T-cell (primary cell): ENCODE measurements around the gene HLCS. TPM values are rescaled to one million over a fixed set of nuclear protein-coding genes. Genes with fewer than 3 reads are reported as not detected.

Experiments used
- ATAC-seq, 4 experiments: fragments of 200-7000 bp in 3 of 4; fragments of 150-1000 bp in 1 of 4; cut with Tn5 transposase; replicated peaks in 1 of 4; 1 replicate in 3 of 4; 2 replicates in 1 of 4; pipeline ENCODE4 v1.10.0; 2021; ENCODE audit warnings: moderate library complexity in 3 of 4, mild to moderate bottlenecking in 2 of 4, moderate number of reproducible peaks in 1 of 4
- CTCF ChIA-PET, 2 donors: fragments of 300-600 bp; sonication (Branson Sonifier 250); formaldehyde crosslinking; loops; one replicate each; lab custom pipeline; 2022; ENCODE audit warnings: antibody characterized with exemption in 2 of 2; lab: Charles Lee
- POLR2A ChIA-PET, 2 donors: fragments of 300-600 bp; sonication (Branson Sonifier 250); formaldehyde crosslinking; loops; one replicate each; lab custom pipeline; 2022; ENCODE audit warnings: antibody characterized with exemption in 2 of 2; lab: Charles Lee
- DNase-seq, 35 experiments: peaks; one replicate each; pipeline versions ENCODE4 v3.0.0 to v3.0.0-alpha.2; 2013 to 2023
- H3K27ac ChIP-seq: one replicate; pipeline ENCODE4 v1.5.1; 2013; ENCODE audit warnings: low read length
- H3K27me3 ChIP-seq, 2 experiments: replicated peaks in 1 of 2; 1 replicate in 1 of 2; 2 replicates in 1 of 2; pipeline versions ENCODE4 v1.6.1 to v1.7.0; 2013; ENCODE audit warnings: low read length in 1 of 2, mixed read lengths in 1 of 2; ENCODE audit not compliant: control insufficient read depth in 2 of 2, insufficient read depth in 2 of 2; ENCODE audit errors: extremely low read depth in 1 of 2
- H3K36me3 ChIP-seq, 2 donors: 1 replicate in 1 of 2; 2 replicates in 1 of 2; pipeline versions ENCODE4 v1.6.1 to v1.7.0; 2013; ENCODE audit warnings: low read length in 1 of 2; ENCODE audit not compliant: control insufficient read depth in 2 of 2, insufficient read depth in 1 of 2; ENCODE audit errors: extremely low read depth in 1 of 2
- H3K4me1 ChIP-seq, 2 experiments: 1 replicate in 1 of 2; 2 replicates in 1 of 2; pipeline versions ENCODE4 v1.6.1 to v1.7.0; 2013; ENCODE audit warnings: low read length in 2 of 2, mixed read lengths in 1 of 2; ENCODE audit not compliant: insufficient read depth in 2 of 2, control insufficient read depth in 1 of 2; ENCODE audit errors: extremely low read depth in 1 of 2
- H3K4me3 ChIP-seq, 2 donors: 1 replicate in 1 of 2; 2 replicates in 1 of 2; pipeline versions ENCODE4 v1.5.1 to v1.7.0; 2013; ENCODE audit warnings: mild to moderate bottlenecking in 2 of 2, low read length in 1 of 2, moderate library complexity in 1 of 2; ENCODE audit not compliant: control insufficient read depth in 1 of 2; ENCODE audit errors: extremely low read depth in 1 of 2
- H3K9me3 ChIP-seq: 2 replicates; pipeline ENCODE4 v1.7.0; 2013
- H3K27ac Mint-ChIP-seq, 2 donors: one replicate each; pipeline ENCODE4 v1.8.0; 2020 to 2021; ENCODE audit warnings: mild to moderate bottlenecking in 2 of 2, mixed read lengths in 2 of 2
- H3K27me3 Mint-ChIP-seq, 2 donors: one replicate each; pipeline ENCODE4 v1.8.0; 2021 to 2022; ENCODE audit warnings: mixed read lengths in 2 of 2
- H3K36me3 Mint-ChIP-seq: one replicate; pipeline ENCODE4 v1.8.0; 2021; ENCODE audit warnings: mixed read lengths
- H3K4me1 Mint-ChIP-seq, 3 donors: one replicate each; pipeline ENCODE4 v1.8.0; 2020 to 2022; ENCODE audit warnings: mixed read lengths in 3 of 3, mild to moderate bottlenecking in 1 of 3
- H3K4me3 Mint-ChIP-seq, 3 donors: one replicate each; pipeline ENCODE4 v1.8.0; 2020 to 2022; ENCODE audit warnings: mild to moderate bottlenecking in 3 of 3, mixed read lengths in 3 of 3, moderate library complexity in 3 of 3
- H3K9me3 Mint-ChIP-seq, 3 donors: one replicate each; pipeline ENCODE4 v1.8.0; 2020 to 2022; ENCODE audit warnings: mixed read lengths in 3 of 3
- WGBS: methylation state at CpG from one replicate; pipeline ENCODE4 v1.1.5; 2013; ENCODE audit warnings: missing lambda C conversion rate; ENCODE audit not compliant: insufficient coverage; 5-methylcytosine and 5-hydroxymethylcytosine counted together
- total RNA-seq, 35 experiments: library from RNA in 6 of 35; stranded (reverse) in 6 of 35; fragments of 120-200 nt in 1 of 35; gene quantifications; one replicate each; pipeline versions ENCODE4 v1.2.1 to v1.2.4 and lab custom pipeline; 2013 to 2026

The HLCS gene
- total RNA-seq, 5 donors from 2014 or later (not counting 1 experiment from before 2014, with no cell fraction given): 13.0 to 15.6 (median 13.8) TPM

DNA sequence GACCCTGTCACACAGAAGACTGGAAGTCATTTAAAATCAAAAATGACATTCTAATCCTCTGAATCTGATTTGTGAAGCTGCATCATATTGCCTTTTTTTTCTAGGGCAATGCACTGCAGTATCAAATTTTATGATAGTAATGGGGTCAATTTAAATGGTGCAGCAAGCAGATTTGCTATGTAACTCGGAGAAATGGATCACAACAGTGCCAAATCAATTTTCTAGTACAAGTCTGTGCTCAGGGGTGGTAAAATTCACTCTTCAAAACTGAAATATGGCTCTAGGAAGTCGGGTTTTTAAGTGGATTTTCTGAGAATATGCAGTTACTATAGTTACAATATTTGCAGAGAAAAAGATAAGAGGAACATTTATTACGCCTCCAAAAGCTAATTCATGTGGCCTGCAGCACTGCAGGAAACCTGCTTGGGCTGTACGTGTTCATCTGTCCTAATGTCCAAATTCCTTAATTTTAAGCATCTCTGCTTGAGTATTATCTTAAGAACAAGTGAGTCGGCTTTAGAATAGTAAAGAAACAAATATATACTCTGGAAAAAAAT, 31.5 kb downstream of the HLCS start:
- Mint-ChIP-seq H3K9me3 (no peaks in the 10 kb centered on the region), H3K4me3 (no peak overlapping the region), H3K36me3 (peaks cover 35% of the 10 kb centered on the region), H3K27ac (no peak overlapping the region), H3K27me3 (no peaks in the 10 kb centered on the region), H3K4me1 (no peaks in the 10 kb centered on the region)
- ATAC-seq (no peak), DNase-seq (no peak)
- POLR2A ChIA-PET: no interaction called here
- H3K27me3 ChIP-seq: no peaks in the 10 kb centered on the region
- CTCF ChIA-PET: interaction anchor here in 1 of 2 donors (1.8 kb wide), 1 partner anchor 75 kb away, joined by 5 read pairs; no protein-coding TSS in a partner anchor
- no peak overlapping the region for H3K27ac ChIP-seq
- H3K36me3 ChIP-seq: peaks cover 9 to 28% of the 10 kb centered on the region in 2 donors
- WGBS: 100% methylated on average over 1 of the region's 5 CpGs
- H3K4me1 ChIP-seq: no peaks in the 10 kb centered on the region
- no peak overlapping the region for H3K4me3 ChIP-seq
- no peaks in the 10 kb centered on the region for H3K9me3 ChIP-seq

- H3K27me3 ChIP-seq: no peaks in the 10 kb centered on the region
- no peak for ATAC-seq
- Mint-ChIP-seq H3K27me3 (no peaks in the 10 kb centered on the region), H3K27ac (no peak overlapping the region), H3K4me1 (no peaks in the 10 kb centered on the region), H3K4me3 (no peak overlapping the region), H3K9me3 (no peaks in the 10 kb centered on the region), H3K36me3 (peaks cover 35% of the 10 kb centered on the region)
- CTCF ChIA-PET: no interaction called here
- no CpG with 5 or more reads among the region's 3 CpGs for WGBS
- H3K4me1 ChIP-seq: no peaks in the 10 kb centered on the region
- POLR2A ChIA-PET: no interaction called here
- peaks cover 9 to 22% of the 10 kb centered on the region in 2 donors for H3K36me3 ChIP-seq
- DNase-seq: no peak
- no peaks in the 10 kb centered on the region for H3K9me3 ChIP-seq
- H3K4me3 ChIP-seq: no peak overlapping the region
- no peak overlapping the region for H3K27ac ChIP-seq
Observed at GRCh38 chr21:36932161-36932816, 34.2 kb downstream of the HLCS start.

DNA sequence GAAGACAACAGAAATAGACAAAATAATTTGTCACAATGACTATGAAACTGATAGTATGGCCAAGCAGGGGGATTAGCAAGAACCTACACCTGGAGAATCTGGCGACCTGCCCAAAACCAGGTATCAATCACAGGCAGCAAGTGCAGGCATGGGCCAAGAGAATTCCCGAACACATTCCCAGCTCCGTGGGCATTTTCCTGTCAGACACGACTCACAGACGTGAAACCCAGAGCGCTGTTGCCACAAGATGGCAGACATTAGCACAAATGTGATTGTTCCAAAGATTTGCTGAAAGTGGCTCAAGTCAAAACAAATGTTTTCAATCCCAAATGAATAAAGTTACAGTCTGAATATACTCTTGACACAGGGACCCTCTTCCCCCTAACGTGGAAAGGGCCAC, 36.8 kb downstream of the HLCS start:
- no peak overlapping the region for H3K27ac Mint-ChIP-seq

GRCh38 chr21:36928960-36929359, 37.5 kb downstream of the HLCS start:
- no peak for ATAC-seq
- no peaks in the 10 kb centered on the region for H3K9me3 Mint-ChIP-seq
- CTCF ChIA-PET: interaction anchor here in 1 of 2 donors (0.7 kb wide), 1 partner anchor 60 kb away, joined by 4 read pairs; no protein-coding TSS in a partner anchor

More for the DNA sequence above, 36.8 kb downstream of the HLCS start:
- Mint-ChIP-seq H3K9me3 (no peaks in the 10 kb centered on the region), H3K4me3 (no peak overlapping the region), H3K27me3 (no peaks in the 10 kb centered on the region), H3K36me3 (peaks cover 26% of the 10 kb centered on the region), H3K4me1 (no peaks in the 10 kb centered on the region)
- POLR2A ChIA-PET: no interaction called here
- DNase-seq: no peak
- Histone ChIP-seq H3K27me3 (no peaks in the 10 kb centered on the region), H3K4me3 (no peak overlapping the region), H3K9me3 (no peaks in the 10 kb centered on the region), H3K36me3 (peaks cover 3 to 13% of the 10 kb centered on the region in 2 donors), H3K27ac (no peak overlapping the region), H3K4me1 (no peaks in the 10 kb centered on the region)
- CTCF ChIA-PET: interaction anchor here in 1 of 2 donors (0.7 kb wide), 1 partner anchor 60 kb away, joined by 4 read pairs; no protein-coding TSS in a partner anchor
- whole genome bisulfite sequencing: 86% methylated on average over 6 of the region's 7 CpGs
- no peak for ATAC-seq

DNA sequence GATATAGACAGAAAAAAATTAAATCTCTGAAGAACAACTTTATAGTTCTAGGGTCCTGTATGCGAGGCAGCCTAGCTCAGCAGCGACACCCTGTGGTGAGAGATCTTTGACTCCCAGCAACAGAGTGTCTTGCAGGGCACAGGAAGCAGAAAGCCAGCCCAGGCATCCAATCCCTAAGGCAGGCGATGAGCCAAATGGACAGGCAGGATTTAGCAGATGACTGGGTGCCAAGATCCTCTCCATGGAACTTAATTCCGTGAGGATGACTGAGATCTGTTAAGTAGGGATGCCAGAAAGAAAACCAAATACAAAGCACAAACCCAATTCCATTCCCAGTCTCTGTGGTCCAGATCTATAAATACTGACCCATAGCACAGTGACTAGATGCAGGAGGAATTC, 38.8 kb downstream of the HLCS start:
- 6% methylated on average over 2 of the region's 4 CpGs for WGBS
- Histone ChIP-seq H3K27me3 (no peaks in the 10 kb centered on the region), H3K4me1 (peaks cover 2 to 7% of the 10 kb centered on the region in 2 experiments), H3K36me3 (peaks cover 0 to 5% of the 10 kb centered on the region in 2 donors), H3K9me3 (no peaks in the 10 kb centered on the region), H3K4me3 (no peak overlapping the region), H3K27ac (no peak overlapping the region)
- ChIA-PET CTCF (interaction anchor here (1.0 to 1.3 kb wide), 3 partner anchors 297 to 425 kb away, joined by 3 to 8 read pairs (median 3); no protein-coding TSS in a partner anchor), POLR2A (no interaction called here)
- DNase-seq (peak; percentile 11 to 82 (median 57)), ATAC-seq (peak; percentile 34 to 60 (median 55))
- no peak overlapping the region for H3K27ac Mint-ChIP-seq
- H3K27me3 Mint-ChIP-seq: no peaks in the 10 kb centered on the region
- H3K4me3 Mint-ChIP-seq: no peak overlapping the region
- peaks cover 4 to 9% (median 9%) of the 10 kb centered on the region in 3 donors for H3K4me1 Mint-ChIP-seq
- H3K36me3 Mint-ChIP-seq: peaks cover 19% of the 10 kb centered on the region
- H3K9me3 Mint-ChIP-seq: no peaks in the 10 kb centered on the region

More at GRCh38 chr21:36928960-36929359, 37.5 kb downstream of the HLCS start:
- WGBS: 95% methylated on average over 5 of the region's 5 CpGs
- H3K4me3 ChIP-seq: no peak overlapping the region
- Mint-ChIP-seq H3K27me3 (no peaks in the 10 kb centered on the region), H3K4me3 (no peak overlapping the region), H3K27ac (no peak overlapping the region), H3K36me3 (peaks cover 23% of the 10 kb centered on the region), H3K4me1 (peaks cover 0 to under 1% (median under 1%) of the 10 kb centered on the region in 3 donors)
- no peaks in the 10 kb centered on the region for H3K9me3 ChIP-seq
- H3K27ac ChIP-seq: no peak overlapping the region
- DNase-seq: no peak
- H3K27me3 ChIP-seq: no peaks in the 10 kb centered on the region
- POLR2A ChIA-PET: no interaction called here
- H3K4me1 ChIP-seq: no peaks in the 10 kb centered on the region
- H3K36me3 ChIP-seq: peaks cover 3 to 12% of the 10 kb centered on the region in 2 donors

DNA sequence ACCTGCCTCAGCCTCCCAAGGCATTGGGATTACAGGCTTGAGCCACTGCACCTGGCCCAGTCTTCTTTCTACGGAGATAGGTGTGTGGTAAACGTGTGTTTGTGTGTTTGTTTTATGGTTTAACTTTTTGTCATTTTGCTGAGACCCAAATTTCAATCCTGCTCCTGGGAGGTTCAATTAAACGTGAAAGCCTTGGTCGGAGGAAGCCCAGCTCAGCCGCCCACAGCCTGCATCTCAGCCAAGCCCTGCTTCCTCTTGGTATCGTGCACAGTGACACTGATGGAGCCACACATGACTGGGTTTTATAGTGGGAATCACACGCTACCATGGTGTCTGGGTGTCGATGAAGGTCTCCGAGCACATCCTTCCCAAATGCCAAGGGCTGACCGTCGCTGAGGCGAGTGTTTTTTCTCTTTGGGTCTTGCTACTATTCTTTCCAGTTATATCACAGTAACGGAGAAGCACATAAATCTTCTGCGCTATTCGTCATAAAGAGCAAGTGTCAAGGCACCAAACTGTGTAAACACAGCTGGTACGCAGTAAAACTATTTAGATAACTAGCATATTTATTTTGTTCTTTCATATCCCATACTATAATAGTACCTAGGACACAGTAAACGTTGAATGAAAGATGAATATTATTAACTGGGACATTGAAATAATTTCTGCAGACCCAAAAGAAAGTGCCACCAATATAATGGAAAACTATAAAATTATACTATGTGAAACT, 39.3 kb downstream of the HLCS start:
- Histone ChIP-seq H3K4me3 (no peak overlapping the region), H3K27ac (no peak overlapping the region), H3K36me3 (peaks cover 0 to 5% of the 10 kb centered on the region in 2 donors), H3K9me3 (no peaks in the 10 kb centered on the region), H3K4me1 (peaks cover 2 to 7% of the 10 kb centered on the region in 2 experiments), H3K27me3 (no peaks in the 10 kb centered on the region)
- H3K4me1 Mint-ChIP-seq: peaks cover 4 to 9% (median 9%) of the 10 kb centered on the region in 3 donors
- ATAC-seq (no peak), DNase-seq (no peak)
- no peak overlapping the region for H3K27ac Mint-ChIP-seq
- no peaks in the 10 kb centered on the region for H3K27me3 Mint-ChIP-seq
- no peak overlapping the region for H3K4me3 Mint-ChIP-seq
- H3K36me3 Mint-ChIP-seq: peaks cover 19% of the 10 kb centered on the region
- no peaks in the 10 kb centered on the region for H3K9me3 Mint-ChIP-seq
- ChIA-PET POLR2A (no interaction called here), CTCF (interaction anchor here (0.6 to 1.3 kb wide), 4 partner anchors 39 to 424 kb away, joined by 3 to 8 read pairs (median 5); partner anchors contain the start of gene HLCS (in 1 of the 2))
- 89% methylated on average over 7 of the region's 17 CpGs for WGBS
